Tibial nerve (tissue), 3 donors: ENCODE results near the gene NOD2.

Source experiments
- POLR2A ChIP-seq, 2 donors: fragments of 450-650 bp; IDR thresholded peaks; one replicate each; pipeline ENCODE4 v1.6.1; 2017; ENCODE audit warnings: antibody characterized with exemption in 2 of 2, mild to moderate bottlenecking in 2 of 2, moderate library complexity in 2 of 2
- TF ChIP-seq, protein P1 (sequence below), 5 experiments: fragments of 200-600 bp in 3 of 5; fragments of 450-650 bp in 2 of 5; sonication (generic) in 3 of 5; IDR thresholded peaks; one replicate each; pipeline ENCODE4 v1.5.1; 2016 to 2019; ENCODE audit warnings: antibody characterized with exemption in 5 of 5, mild to moderate bottlenecking in 3 of 5, moderate library complexity in 2 of 5

- TF ChIP-seq, protein P1, sequence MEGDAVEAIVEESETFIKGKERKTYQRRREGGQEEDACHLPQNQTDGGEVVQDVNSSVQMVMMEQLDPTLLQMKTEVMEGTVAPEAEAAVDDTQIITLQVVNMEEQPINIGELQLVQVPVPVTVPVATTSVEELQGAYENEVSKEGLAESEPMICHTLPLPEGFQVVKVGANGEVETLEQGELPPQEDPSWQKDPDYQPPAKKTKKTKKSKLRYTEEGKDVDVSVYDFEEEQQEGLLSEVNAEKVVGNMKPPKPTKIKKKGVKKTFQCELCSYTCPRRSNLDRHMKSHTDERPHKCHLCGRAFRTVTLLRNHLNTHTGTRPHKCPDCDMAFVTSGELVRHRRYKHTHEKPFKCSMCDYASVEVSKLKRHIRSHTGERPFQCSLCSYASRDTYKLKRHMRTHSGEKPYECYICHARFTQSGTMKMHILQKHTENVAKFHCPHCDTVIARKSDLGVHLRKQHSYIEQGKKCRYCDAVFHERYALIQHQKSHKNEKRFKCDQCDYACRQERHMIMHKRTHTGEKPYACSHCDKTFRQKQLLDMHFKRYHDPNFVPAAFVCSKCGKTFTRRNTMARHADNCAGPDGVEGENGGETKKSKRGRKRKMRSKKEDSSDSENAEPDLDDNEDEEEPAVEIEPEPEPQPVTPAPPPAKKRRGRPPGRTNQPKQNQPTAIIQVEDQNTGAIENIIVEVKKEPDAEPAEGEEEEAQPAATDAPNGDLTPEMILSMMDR (IDR thresholded peaks at IDR 0.05) = no peak
- no peak for TF ChIP-seq POLR2A (IDR thresholded peaks at IDR 0.05)
Measured at GRCh38 chr16:50702725-50703124, 9.3 kb downstream of the NOD2 start.
